Neural cell (in vitro differentiated cells): ENCODE results near the gene TBC1D5. TPM values are rescaled to one million over a fixed set of nuclear protein-coding genes. Genes with fewer than 3 reads are reported as not detected.

ENCODE experiments used
- H2AFZ ChIP-seq: fragments of 200-600, 300-800 bp; sonication (generic), shearing (Covaris generic); 2 replicates; pipeline ENCODE4 v1.6.0; 2014; ENCODE audit warnings: low read depth, mild to moderate bottlenecking, antibody characterized with exemption, low read length, moderate library complexity
- H3F3A ChIP-seq: fragments of 200-600 bp; shearing (Covaris generic); 2 replicates; pipeline ENCODE4 v1.6.1; 2016; ENCODE audit warnings: mild to moderate bottlenecking, moderate library complexity, mixed read lengths, antibody characterized with exemption, low read length; ENCODE audit not compliant: insufficient read depth, poor library complexity, severe bottlenecking
- H3K27ac ChIP-seq: fragments of 200-600, 300-800 bp; sonication (generic), shearing (Covaris generic); 2 replicates; pipeline ENCODE4 v1.5.1; 2014; ENCODE audit warnings: mild to moderate bottlenecking, low read length, moderate library complexity
- H3K27me3 ChIP-seq: fragments of 300-800, 200-600 bp; sonication (generic), shearing (Covaris generic); 2 replicates; pipeline ENCODE4 v1.6.0; 2014; ENCODE audit warnings: mild to moderate bottlenecking, low read depth, low read length, moderate library complexity; ENCODE audit not compliant: insufficient read depth
- H3K36me3 ChIP-seq: fragments of 300-800, 200-600 bp; sonication (generic), shearing (Covaris generic); 2 replicates; pipeline ENCODE4 v1.5.1; 2014; ENCODE audit warnings: mild to moderate bottlenecking, antibody characterized with exemption, low read length, moderate library complexity; ENCODE audit not compliant: insufficient read depth
- H3K4me2 ChIP-seq: fragments of 300-800, 200-600 bp; sonication (generic), shearing (Covaris generic); 2 replicates; pipeline ENCODE4 v1.6.0; 2014; ENCODE audit warnings: mild to moderate bottlenecking, low read length
- H3K4me3 ChIP-seq: fragments of 300-800, 200-600 bp; sonication (generic), shearing (Covaris generic); 2 replicates; pipeline ENCODE4 v1.5.1; 2014; ENCODE audit warnings: mild to moderate bottlenecking, low read length, moderate library complexity
- H3K79me2 ChIP-seq: fragments of 200-600 bp; shearing (Covaris generic); replicated peaks from 2 replicates; pipeline ENCODE4 v1.6.0; 2014; ENCODE audit warnings: mild to moderate bottlenecking, low read length, moderate library complexity; ENCODE audit not compliant: insufficient read depth
- H3K9ac ChIP-seq: fragments of 300-800, 200-600 bp; sonication (generic), shearing (Covaris generic); 2 replicates; pipeline ENCODE4 v1.6.1; 2016; ENCODE audit warnings: mild to moderate bottlenecking, low read length, mixed read lengths
- H3K9me2 ChIP-seq: fragments of 200-600 bp; shearing (Covaris generic); 2 replicates; pipeline ENCODE4 v1.6.1; 2016; ENCODE audit warnings: mild to moderate bottlenecking, low read length, mixed read lengths; ENCODE audit not compliant: insufficient read depth
- H3K9me3 ChIP-seq: fragments of 200-600, 300-800 bp; sonication (generic), shearing (Covaris generic); 2 replicates; pipeline ENCODE4 v1.6.1; 2016; ENCODE audit warnings: mild to moderate bottlenecking, mixed run types, low read length, moderate library complexity, mixed read lengths
- H4K20me1 ChIP-seq: fragments of 200-600 bp; shearing (Covaris generic); 2 replicates; pipeline ENCODE4 v1.6.1; 2016; ENCODE audit warnings: mild to moderate bottlenecking, mixed run types; ENCODE audit not compliant: insufficient read depth
- CTCF ChIP-seq: fragments of 450-650 bp; IDR thresholded peaks from 2 replicates; pipeline ENCODE4 v1.5.1; 2014; ENCODE audit warnings: antibody characterized with exemption, mild to moderate bottlenecking, moderate library complexity; ENCODE audit not compliant: poor library complexity, severe bottlenecking
- EP300 ChIP-seq: fragments of 450-650 bp; conservative IDR thresholded peaks from 2 replicates; pipeline ENCODE4 v1.6.1; 2014; ENCODE audit warnings: antibody characterized with exemption, mild to moderate bottlenecking, moderate library complexity; ENCODE audit not compliant: poor library complexity, severe bottlenecking
- EZH2 ChIP-seq: fragments of 200-600, 300-800 bp; shearing (Covaris generic), sonication (generic); IDR thresholded peaks from 2 replicates; pipeline ENCODE4 v1.6.1; 2014; ENCODE audit warnings: antibody characterized with exemption, low read length, borderline replicate concordance, mild to moderate bottlenecking; ENCODE audit not compliant: insufficient read depth, poor library complexity, severe bottlenecking
- MXI1 ChIP-seq: fragments of 450-650 bp; conservative IDR thresholded peaks from 2 replicates; pipeline ENCODE4 v1.6.1; 2014; ENCODE audit warnings: antibody characterized with exemption, mild to moderate bottlenecking; ENCODE audit not compliant: poor library complexity, severe bottlenecking
- POLR2AphosphoS5 ChIP-seq: IDR thresholded peaks from 2 replicates; pipeline ENCODE4 v1.6.1; 2012
- RAD21 ChIP-seq: fragments of 450-650 bp; conservative IDR thresholded peaks from 2 replicates; pipeline ENCODE4 v1.6.1; 2014; ENCODE audit warnings: antibody characterized with exemption, mild to moderate bottlenecking, moderate library complexity
- REST ChIP-seq: IDR thresholded peaks from 2 replicates; pipeline ENCODE4 v1.6.1; 2012; ENCODE audit warnings: borderline replicate concordance
- SMC3 ChIP-seq: fragments of 450-650 bp; conservative IDR thresholded peaks from 2 replicates; pipeline ENCODE4 v1.6.1; 2014; ENCODE audit warnings: antibody characterized with exemption, mild to moderate bottlenecking, moderate library complexity; ENCODE audit not compliant: poor library complexity
- TAF1 ChIP-seq: IDR thresholded peaks from 2 replicates; pipeline ENCODE4 v1.6.1; 2012; ENCODE audit warnings: low read depth
- polyA plus RNA-seq: library from polyadenylated mRNA; depleted of rRNA; stranded (reverse); fragments of >200 nt; gene quantifications from 2 replicates; pipeline ENCODE4 v1.2.3, GENCODE V29; 2014

The TBC1D5 gene
- polyA plus RNA-seq, 1 donor from 2014 or later = 28.3 TPM

- H3K4me3 ChIP-seq = no peak overlapping the region
- no peak overlapping the region for H3K9ac ChIP-seq
- TF ChIP-seq CTCF = no peak
- no peak for TF ChIP-seq TAF1
- no peaks in the 10 kb centered on the region for H3K9me3 ChIP-seq
- no peaks in the 10 kb centered on the region for H4K20me1 ChIP-seq
- no peaks in the 10 kb centered on the region for H3K79me2 ChIP-seq
- no peaks in the 10 kb centered on the region for H3K36me3 ChIP-seq
- H3K4me2 ChIP-seq = no peak overlapping the region
- H3K27me3 ChIP-seq = no peaks in the 10 kb centered on the region
- H3F3A ChIP-seq = no peaks in the 10 kb centered on the region
- H2AFZ ChIP-seq = no peak overlapping the region
- no peak overlapping the region for H3K27ac ChIP-seq
- no peaks in the 10 kb centered on the region for H3K9me2 ChIP-seq
Observed at GRCh38 chr3:17605032-17605431, 137.4 kb downstream of the TBC1D5 start.

GRCh38 chr3:17602126-17602525 is 140.3 kb downstream of the TBC1D5 start:
- Histone ChIP-seq H2AFZ (no peak overlapping the region), H3K36me3 (no peaks in the 10 kb centered on the region), H3K27ac (no peak overlapping the region), H3K79me2 (no peaks in the 10 kb centered on the region), H4K20me1 (no peaks in the 10 kb centered on the region), H3K9ac (no peak overlapping the region), H3K9me3 (no peaks in the 10 kb centered on the region), H3K27me3 (no peaks in the 10 kb centered on the region), H3K4me3 (no peak overlapping the region), H3K4me2 (no peak overlapping the region), H3K9me2 (no peaks in the 10 kb centered on the region), H3F3A (no peaks in the 10 kb centered on the region)
- TF ChIP-seq EZH2 (no peak), REST (no peak), MXI1 (no peak), RAD21 (no peak), POLR2AphosphoS5 (no peak), CTCF (no peak), EP300 (no peak), TAF1 (no peak), SMC3 (no peak)
